ENCODE results near the gene NEGR1. TPM values are rescaled to one million over a fixed set of nuclear protein-coding genes. Genes with fewer than 3 reads are reported as not detected.

Gene NEGR1
- total and polyA plus RNA-seq, 2 experiments from 2014 or later: 0.57 to 0.94 TPM

- TF ChIP-seq NANOG (IDR thresholded peaks at IDR 0.05; ENCODE audit: borderline replicate concordance): no peak
- TF ChIP-seq ZNF114 (CRISPR knock-in tag; IDR thresholded peaks at IDR 0.05): no peak
- no peak for TF ChIP-seq ZNF331 (CRISPR knock-in tag; IDR thresholded peaks at IDR 0.05; ENCODE audit: low read depth)
- no peak for TF ChIP-seq CREB1 (CRISPR knock-in tag; IDR thresholded peaks at IDR 0.05; ENCODE audit: low read depth)
- TF ChIP-seq ZNF462 (CRISPR knock-in tag; IDR thresholded peaks at IDR 0.05): no peak
- TF ChIP-seq POLR2AphosphoS5 (IDR thresholded peaks at IDR 0.05; ENCODE audit: low read depth): no peak
Observed at GRCh38 chr1:71733121-71733520, 549.2 kb downstream of the NEGR1 start (continued).

- peaks cover 5% of the 10 kb centered on the region; the same call in 2 of the 3 replicates for H3K4me1 Mint-ChIP-seq
- H3F3A ChIP-seq (replicated peaks; ENCODE audit: low read depth): no peaks in the 10 kb centered on the region
- no peak overlapping the region for H3K4me2 ChIP-seq
- no peak overlapping the region for H3K4me3 Mint-ChIP-seq
- H3K27me3 Mint-ChIP-seq (ENCODE audit: insufficient read depth, low read depth, poor library complexity): no peaks in the 10 kb centered on the region
- H3K27me3 ChIP-seq (ENCODE audit: insufficient read depth): no peaks in the 10 kb centered on the region
- no peaks in the 10 kb centered on the region for H3K36me3 ChIP-seq (ENCODE audit: insufficient read depth)
- ATAC-seq (peak; percentile 47; the same call in 2 of the 3 replicates), DNase-seq (ENCODE audit: low spot score) (peak; percentile 47)
- no peaks in the 10 kb centered on the region for H3K9me3 Mint-ChIP-seq
- no peak overlapping the region for H3K27ac ChIP-seq (ENCODE audit: low read depth)
- no peaks in the 10 kb centered on the region for H3K4me1 ChIP-seq (ENCODE audit: insufficient read depth)
- no peaks in the 10 kb centered on the region for H3K36me3 Mint-ChIP-seq (ENCODE audit: low read depth)
- no peak overlapping the region for H3K4me3 ChIP-seq
- no peaks in the 10 kb centered on the region for H3K79me2 ChIP-seq (replicated peaks; ENCODE audit: insufficient read depth)
- no peak for TF ChIP-seq EZH2phosphoT487 (IDR thresholded peaks at IDR 0.05; ENCODE audit: unreplicated experiment)
- peak; percentile 35 to 45 for TF ChIP-seq CTCF (conservative IDR thresholded peaks at IDR 0.05; ENCODE audit: low read depth in 2 of 2)
- no peaks in the 10 kb centered on the region for H3K9me2 ChIP-seq (ENCODE audit: insufficient read depth)
- H3K27ac Mint-ChIP-seq: no peak overlapping the region
- no peaks in the 10 kb centered on the region for H4K20me1 ChIP-seq (replicated peaks; ENCODE audit: insufficient read depth)
- H2AFZ ChIP-seq: no peak overlapping the region
Observed at GRCh38 chr1:71721532-71721931, 560.8 kb downstream of the NEGR1 start.

Data from GM23338 (cell line).